Stimulated activated CD8-positive, alpha-beta memory T cell treated with anti-CD3 and anti-CD28 coated beads, Interleukin-15, amount 100 ng/mL, for 48 hours (primary cell): ENCODE data around the gene CARMIL3.

Source experiments
- DNase-seq, 2 donors: peaks; one replicate each; pipeline ENCODE4 v3.0.0-alpha.2; 2020; ENCODE audit warnings: low read depth in 2 of 2

CARMIL3 gene

DNA sequence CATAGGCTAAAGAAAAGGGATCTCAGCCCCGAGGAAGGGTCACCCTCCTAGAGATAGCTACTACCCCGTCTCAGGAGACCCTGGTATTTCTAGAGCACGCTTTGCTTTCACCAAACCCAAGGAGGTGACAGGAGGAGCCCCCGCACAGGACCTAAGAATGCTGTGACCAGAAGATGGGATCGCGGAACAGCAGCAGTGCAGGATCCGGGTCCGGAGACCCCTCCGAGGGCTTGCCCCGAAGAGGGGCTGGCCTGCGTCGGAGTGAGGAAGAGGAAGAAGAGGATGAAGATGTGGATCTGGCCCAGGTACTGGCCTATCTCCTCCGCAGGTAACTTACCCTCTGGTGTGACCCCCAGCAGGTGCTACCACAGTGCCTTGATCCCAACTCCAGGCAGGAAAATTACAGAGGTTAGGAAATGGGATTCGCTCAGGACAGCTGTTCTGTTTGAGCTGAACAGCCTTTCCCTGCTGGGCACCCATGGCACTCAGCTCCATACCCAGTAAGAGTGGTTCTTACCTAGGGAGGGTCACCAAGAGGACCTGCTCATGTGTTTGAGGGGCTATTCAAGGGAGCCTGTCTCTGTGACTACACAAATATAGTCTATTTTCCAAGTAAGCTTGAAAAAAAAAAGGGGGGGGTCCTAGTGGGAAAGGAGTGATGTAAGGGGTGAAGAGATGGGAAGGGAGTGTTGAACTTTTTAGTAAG lies 63.8 kb downstream of the CARMIL3 start:
- DNase-seq, result no peak

- DNase-seq, result no peak
These were observed 64.5 kb downstream of the CARMIL3 start for GRCh38 chr14:24116128-24116814.

DNA sequence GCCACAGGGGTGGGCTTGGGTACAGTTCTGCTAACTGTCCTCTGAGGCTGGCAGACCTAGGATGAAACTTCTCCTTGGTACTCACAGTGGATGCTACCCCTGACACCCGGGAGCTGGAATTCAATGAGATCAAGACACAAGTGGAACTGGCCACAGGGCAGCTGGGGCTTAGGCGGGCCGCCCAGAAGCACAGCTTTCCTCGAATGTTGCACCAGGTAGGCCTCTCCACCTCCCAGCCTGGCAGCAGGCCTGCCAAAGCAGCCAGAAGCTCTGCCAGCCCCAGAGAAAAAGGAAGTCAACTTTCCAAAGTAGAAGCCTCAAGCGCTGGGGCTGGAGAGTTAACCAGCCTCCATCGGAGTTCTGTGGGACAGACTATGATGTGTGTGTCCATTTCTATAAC lies 65.4 kb downstream of the CARMIL3 start:
- DNase-seq, result no peak
